CD4-positive, alpha-beta T cell treated with Interleukin-15 for 1 hour (primary cell): ENCODE data around the gene PHF14.

ENCODE experiments used
- DNase-seq: peaks from one replicate; pipeline ENCODE4 v3.0.0-alpha.2; 2020

PHF14 gene

GRCh38 chr7:11176985-11177555 lies 203.4 kb downstream of the PHF14 start:
- DNase-seq, result no peak

GRCh38 chr7:11177793-11178192 lies 204.1 kb downstream of the PHF14 start:
- no peak for DNase-seq

- DNase-seq, result no peak
These were observed 207.9 kb downstream of the PHF14 start for GRCh38 chr7:11181590-11181989.

- DNase-seq, result no peak
These were observed 209.1 kb downstream of the PHF14 start for GRCh38 chr7:11182736-11183135.

- DNase-seq, result no peak
These were observed 211.6 kb downstream of the PHF14 start for GRCh38 chr7:11185179-11185815.

GRCh38 chr7:11188529-11189310 lies 215.0 kb downstream of the PHF14 start:
- no peak for DNase-seq

- no peak for DNase-seq
These were observed 217.4 kb downstream of the PHF14 start for GRCh38 chr7:11191081-11191480.

- DNase-seq, result no peak
These were observed 218.0 kb downstream of the PHF14 start for GRCh38 chr7:11191574-11192220.

GRCh38 chr7:11192506-11192905 lies 218.8 kb downstream of the PHF14 start:
- DNase-seq, result no peak

GRCh38 chr7:11193131-11193867 lies 219.6 kb downstream of the PHF14 start:
- DNase-seq, result no peak

GRCh38 chr7:11193888-11194287 lies 220.2 kb downstream of the PHF14 start:
- no peak for DNase-seq

GRCh38 chr7:11194492-11194891 lies 220.8 kb downstream of the PHF14 start:
- no peak for DNase-seq

GRCh38 chr7:11195502-11195901 lies 221.8 kb downstream of the PHF14 start:
- DNase-seq, result no peak

- DNase-seq, result no peak
These were observed 222.5 kb downstream of the PHF14 start for GRCh38 chr7:11196143-11196542.

- DNase-seq, result no peak
These were observed 229.6 kb downstream of the PHF14 start for GRCh38 chr7:11203224-11203623.

- no peak for DNase-seq
These were observed 230.0 kb downstream of the PHF14 start for GRCh38 chr7:11203683-11204082.

- no peak for DNase-seq
These were observed 232.7 kb downstream of the PHF14 start for GRCh38 chr7:11206177-11206899.

- DNase-seq, result no peak
These were observed 233.9 kb downstream of the PHF14 start for GRCh38 chr7:11207565-11207964.

- DNase-seq, result no peak
These were observed 235.3 kb downstream of the PHF14 start for GRCh38 chr7:11208883-11209465.

GRCh38 chr7:11210374-11210773 lies 236.7 kb downstream of the PHF14 start:
- no peak for DNase-seq

- peak; percentile 36 for DNase-seq
These were observed 238.5 kb downstream of the PHF14 start for GRCh38 chr7:11212080-11212711.
